ENCODE results near the gene CTTNBP2NL. TPM values are rescaled to one million over a fixed set of nuclear protein-coding genes. Genes with fewer than 3 reads are reported as not detected.

The CTTNBP2NL gene
- total RNA-seq, 1 donor from 2014 or later, result 19.1 TPM

Small RNA genes within 50 kb of the gene (microRNA-seq; reads per million reads assigned to microRNA genes)
- not detected for gene MIR4256

Other genes starting within 250 kb of the CTTNBP2NL start
- 5.7 TPM for gene WNT2B, start 112.8 kb downstream of the CTTNBP2NL start, total RNA-seq
- 14.0 TPM for gene ST7L, start 222.9 kb downstream of the CTTNBP2NL start, total RNA-seq
- 35.3 TPM for gene CAPZA1, start 223.6 kb downstream of the CTTNBP2NL start, total RNA-seq